NCI-H1694 (cell line): ENCODE measurements around the gene TMEM208.

Experiments used
- DNase-seq: peaks from one replicate; lab custom pipeline; 2025; lab: John Stamatoyannopoulos, UW

TMEM208 gene

GRCh38 chr16:67226804-67227566, at the start of gene TMEM208:
TMEM208 (plus strand) TSS chr16:67227130; CDS start chr16:67227219, 89 bp downstream.
- DNase-seq: peak; percentile 96

DNA sequence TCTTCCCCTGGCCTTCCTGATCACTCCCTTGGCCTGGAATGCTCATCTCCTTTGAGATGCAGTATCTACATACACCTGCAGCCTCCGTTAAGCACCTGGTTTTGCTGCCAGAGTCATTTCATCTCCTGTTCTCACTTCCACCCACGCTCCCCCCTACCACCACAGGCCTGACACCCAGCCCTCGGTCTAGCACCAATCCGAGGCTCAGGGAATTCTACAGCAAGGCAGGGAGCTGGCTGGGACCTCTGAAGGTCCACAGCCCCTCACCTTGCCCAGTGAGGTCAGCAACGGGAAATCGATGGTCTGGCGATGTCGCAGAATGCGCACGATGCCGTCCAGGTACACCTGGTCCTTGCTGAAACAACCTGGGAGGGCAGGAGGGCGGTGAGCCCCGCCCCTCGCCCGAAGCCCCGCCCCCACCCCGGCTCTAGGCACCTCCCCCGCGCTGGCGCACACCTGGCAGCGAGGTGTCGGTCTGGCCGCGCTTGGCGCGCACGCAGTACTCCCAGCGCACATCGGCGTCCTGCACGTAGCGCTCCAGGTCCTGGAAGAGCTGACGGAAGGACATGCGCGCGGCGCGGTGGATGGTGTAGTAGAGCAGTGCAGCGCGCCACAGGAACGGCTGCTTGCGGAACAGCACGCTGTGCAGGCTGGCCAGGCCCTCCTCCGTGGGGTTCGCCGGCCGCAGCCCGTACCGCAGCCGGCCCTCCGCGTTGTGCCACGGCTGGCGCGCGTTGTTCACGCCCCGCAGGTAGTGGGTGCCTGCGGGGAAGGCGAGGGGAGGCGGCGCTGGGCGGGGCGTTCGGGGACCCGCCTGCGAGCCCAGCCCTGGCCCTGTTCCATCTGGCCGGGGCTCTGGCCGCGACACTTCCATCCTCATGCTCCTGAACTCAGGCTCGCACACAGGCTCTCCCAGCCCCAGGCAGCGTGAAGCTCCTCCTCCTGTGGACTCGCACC, 48.9 kb upstream of the TMEM208 start:
- no peak for DNase-seq

DNA sequence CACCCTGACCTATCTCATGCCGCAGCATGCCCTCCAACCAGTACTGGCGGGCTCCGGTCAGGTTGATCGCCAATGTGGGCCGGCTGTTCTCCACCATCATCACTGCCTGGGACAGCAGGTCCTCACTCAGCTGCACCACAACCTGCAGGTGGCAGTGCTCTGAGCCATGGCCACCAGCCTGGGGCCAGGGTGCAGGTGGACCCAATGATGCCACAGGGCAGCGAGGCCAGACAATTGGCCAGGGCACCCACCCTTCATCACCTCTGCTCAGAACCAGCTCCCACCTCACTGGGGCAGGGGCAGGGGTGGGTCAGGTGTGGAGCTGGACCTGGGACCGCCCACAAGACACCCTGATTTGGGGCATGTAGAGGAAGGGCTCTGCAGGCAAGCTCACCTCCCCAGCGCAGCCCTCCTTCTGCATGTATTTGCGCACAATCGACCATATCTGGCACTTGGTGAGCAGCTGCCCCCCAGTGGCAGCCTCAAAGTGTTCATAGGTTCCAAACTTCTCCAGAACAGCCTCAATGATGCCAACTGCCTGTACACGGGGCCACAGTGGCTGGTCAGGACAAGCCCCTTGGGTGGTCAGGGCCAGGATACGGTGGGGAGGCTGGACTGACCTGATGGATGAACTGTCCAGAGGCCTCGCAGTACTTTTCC, 47.4 kb upstream of the TMEM208 start:
- no peak for DNase-seq

DNA sequence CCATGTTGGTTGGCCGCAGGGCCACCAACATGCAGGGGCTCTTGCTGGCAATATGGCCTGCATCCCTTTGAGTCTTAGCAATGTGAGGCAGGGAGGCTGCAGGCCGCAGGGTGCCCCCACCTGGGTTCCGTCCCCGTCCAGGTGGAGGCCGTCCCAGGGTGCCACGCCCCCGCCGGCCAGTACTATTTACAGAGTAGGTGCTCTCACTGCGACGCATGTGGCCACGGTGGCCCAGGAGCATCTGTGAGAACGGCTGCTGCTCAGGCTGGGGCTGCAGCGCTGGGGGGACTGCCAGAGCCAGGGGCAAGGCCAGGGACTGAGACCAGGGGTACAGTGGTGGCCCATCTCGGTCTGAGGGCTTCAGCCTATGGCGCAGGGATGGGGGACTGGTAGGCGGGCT, 46.8 kb upstream of the TMEM208 start:
- DNase-seq: no peak

GRCh38 chr16:67181346-67181745, 45.6 kb upstream of the TMEM208 start:
- no peak for DNase-seq

GRCh38 chr16:67182288-67182687, 44.6 kb upstream of the TMEM208 start:
- no peak for DNase-seq

DNA sequence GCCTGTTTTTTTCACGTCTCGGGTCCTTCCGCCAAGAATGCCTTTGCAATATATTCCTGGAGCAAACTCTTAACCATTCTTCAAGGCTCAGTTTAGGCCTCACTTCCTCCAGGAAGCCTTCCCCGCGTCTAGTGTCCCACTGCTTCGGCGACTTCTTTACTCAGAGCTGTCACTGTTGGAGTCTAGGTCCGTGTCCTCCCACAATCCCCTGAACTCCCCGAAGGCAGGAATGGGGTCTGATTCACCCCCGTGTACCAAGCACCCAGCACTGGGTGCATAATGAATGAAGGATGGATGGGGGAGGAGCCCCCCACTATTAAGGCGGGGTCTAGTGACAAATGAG, 43.7 kb upstream of the TMEM208 start:
- DNase-seq: no peak

DNA sequence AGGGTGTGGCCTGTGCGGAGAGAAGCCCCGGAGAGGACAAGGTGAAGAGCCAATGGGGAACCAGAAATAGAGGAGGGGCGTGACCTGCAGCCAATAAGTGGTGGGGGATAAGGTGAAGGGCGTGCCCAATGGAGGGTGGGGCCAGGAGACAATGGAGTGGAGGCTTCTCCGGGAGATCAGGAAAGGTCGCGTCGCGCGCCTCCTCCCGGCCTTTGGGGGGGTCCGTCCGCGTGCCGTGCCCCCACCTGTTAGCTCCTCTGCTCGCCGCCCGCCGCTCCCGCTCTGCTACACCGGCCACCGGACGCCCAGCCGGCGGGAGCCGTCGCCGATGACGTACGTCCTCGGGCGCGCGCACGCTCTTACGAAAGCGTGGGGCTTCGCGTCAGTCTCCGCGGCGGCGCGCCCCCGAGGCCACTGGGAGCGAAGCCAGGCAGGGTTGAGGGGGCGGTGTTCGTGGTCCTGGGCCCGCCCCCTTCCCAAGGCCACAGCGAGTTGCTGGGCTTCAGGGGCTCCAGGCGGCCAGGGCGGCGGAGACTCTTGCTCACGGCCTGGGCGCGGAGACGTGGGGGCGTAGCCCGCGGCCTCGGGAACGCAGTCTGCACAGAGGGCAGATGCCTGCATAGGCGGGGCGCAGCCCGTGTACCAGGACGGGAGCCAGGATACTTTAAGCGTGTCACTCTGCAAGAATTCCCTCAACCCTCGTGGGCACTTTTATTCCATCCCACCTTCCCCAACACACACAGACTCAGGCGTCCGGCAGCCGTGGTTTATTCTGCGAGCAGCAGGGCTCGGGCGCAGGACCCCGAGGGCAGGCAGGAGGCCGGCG, 43.1 kb upstream of the TMEM208 start, which contains the start of gene MATCAP1:
MATCAP1 (minus strand) TSS at position 337 of the 826 bp plus-strand sequence. CDS start 3,353 bp downstream, outside the sequence.
- peak; percentile 95 for DNase-seq

GRCh38 chr16:67184453-67184994, 42.4 kb upstream of the TMEM208 start:
- DNase-seq: no peak

GRCh38 chr16:67184995-67185650, 41.8 kb upstream of the TMEM208 start:
- DNase-seq: peak; percentile 24

- DNase-seq: no peak
Observed at GRCh38 chr16:67185651-67186134, 41.2 kb upstream of the TMEM208 start.

GRCh38 chr16:67186550-67186950, 40.4 kb upstream of the TMEM208 start:
- DNase-seq: no peak

- no peak for DNase-seq
Observed at GRCh38 chr16:67187175-67187890, 39.6 kb upstream of the TMEM208 start.

- no peak for DNase-seq
Observed at GRCh38 chr16:67188323-67188722, 38.6 kb upstream of the TMEM208 start.

GRCh38 chr16:67188798-67189197, 38.1 kb upstream of the TMEM208 start:
- DNase-seq: no peak

DNA sequence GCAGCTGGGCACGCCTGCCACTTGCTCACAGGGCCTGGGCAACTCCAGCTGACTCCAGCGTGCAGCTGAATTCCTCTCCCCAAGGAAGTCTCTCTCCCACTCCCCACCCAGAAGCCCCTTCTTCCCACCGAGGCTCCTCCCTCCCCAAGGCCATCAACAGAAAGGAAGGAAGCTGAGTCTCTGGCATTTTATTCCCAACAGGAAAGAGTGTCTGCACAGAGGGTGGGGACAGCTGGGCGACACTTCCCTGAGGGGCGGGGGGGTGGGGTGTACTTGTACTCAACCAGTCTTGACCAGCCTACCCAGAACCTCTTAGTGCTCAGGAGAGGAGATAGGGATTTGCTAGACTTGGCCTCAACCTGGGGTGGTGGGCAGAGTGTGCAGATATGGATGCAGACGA, 36.9 kb upstream of the TMEM208 start, which contains the start of gene EXOC3L1:
EXOC3L1 (minus strand) TSS at position 96 of the 400 bp plus-strand sequence. CDS start 460 bp downstream, outside the sequence.
- no peak for DNase-seq

- DNase-seq: no peak
Observed at GRCh38 chr16:67190448-67191399, 36.2 kb upstream of the TMEM208 start.

DNA sequence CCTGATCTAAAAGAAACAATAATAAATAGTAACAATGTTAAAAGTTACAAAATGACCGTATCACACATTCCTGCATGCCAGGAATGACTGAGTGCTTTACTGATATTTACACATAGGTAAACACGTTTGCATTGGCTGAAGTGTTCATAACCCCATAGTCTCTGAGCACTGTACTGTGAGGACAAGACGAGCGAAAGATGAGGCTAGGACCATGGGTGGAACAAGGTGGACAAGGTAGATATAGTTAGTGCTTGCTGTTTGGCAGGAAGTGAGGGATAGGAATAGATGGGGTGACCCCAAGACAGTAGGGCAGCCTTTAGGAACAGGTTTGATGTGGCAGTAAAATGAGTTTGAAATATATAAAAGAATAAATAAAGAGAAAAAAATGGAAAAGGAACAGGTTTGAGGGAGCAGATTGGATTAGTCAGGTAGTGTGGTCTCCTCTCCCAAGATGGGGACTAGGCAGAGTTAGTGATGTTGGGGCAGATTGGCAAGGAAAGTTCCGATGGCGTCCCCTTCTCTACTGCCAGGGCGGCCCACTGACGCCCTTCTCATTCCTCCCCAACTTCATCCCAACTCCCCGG, 35.4 kb upstream of the TMEM208 start:
- DNase-seq: no peak
